ENCODE measurements around the gene SYT9. TPM values are rescaled to one million over a fixed set of nuclear protein-coding genes. Genes with fewer than 3 reads are reported as not detected.

The SYT9 gene
- total and polyA plus RNA-seq, 10 of the 15 experiments (the other 5 are each of a cell fraction or from before 2014, with no cell fraction given), result 0.03 TPM; not detected in 9

DNA sequence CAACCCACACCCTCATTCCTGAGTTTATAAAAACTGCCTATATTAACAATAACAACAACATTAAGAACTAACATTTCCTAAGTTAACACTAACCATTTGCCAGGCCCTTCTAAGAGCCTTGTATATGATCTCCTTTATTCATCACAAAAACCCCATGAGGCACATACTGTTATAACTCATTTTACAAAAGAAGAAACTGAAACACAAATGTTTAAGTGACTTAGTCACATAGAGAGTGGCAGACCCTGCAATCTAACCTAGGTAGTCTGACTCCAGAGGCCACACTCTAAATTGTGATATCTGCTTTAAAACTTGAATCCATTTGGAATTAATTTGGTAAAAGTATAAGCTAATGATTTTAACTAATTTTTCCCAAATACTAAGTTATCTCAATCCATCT is 116.1 kb downstream of the SYT9 start:
- CTCF ChIA-PET, result interaction anchor here (1.8 kb wide), 1 partner anchor 15 kb away, joined by 5 read pairs; no protein-coding TSS in a partner anchor

More for the DNA sequence above, 116.1 kb downstream of the SYT9 start:
- H3K9me3 ChIP-seq (replicated peaks; ENCODE audit: control insufficient read depth, insufficient read depth, low read length), result no peaks in the 10 kb centered on the region
- TF ChIP-seq, protein P1, sequence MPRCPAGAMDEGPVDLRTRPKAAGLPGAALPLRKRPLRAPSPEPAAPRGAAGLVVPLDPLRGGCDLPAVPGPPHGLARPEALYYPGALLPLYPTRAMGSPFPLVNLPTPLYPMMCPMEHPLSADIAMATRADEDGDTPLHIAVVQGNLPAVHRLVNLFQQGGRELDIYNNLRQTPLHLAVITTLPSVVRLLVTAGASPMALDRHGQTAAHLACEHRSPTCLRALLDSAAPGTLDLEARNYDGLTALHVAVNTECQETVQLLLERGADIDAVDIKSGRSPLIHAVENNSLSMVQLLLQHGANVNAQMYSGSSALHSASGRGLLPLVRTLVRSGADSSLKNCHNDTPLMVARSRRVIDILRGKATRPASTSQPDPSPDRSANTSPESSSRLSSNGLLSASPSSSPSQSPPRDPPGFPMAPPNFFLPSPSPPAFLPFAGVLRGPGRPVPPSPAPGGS (IDR thresholded peaks at IDR 0.05; ENCODE audit: borderline replicate concordance, insufficient read depth, low read depth, low read length, poor library complexity, severe bottlenecking), result no peak
- TF ChIP-seq STAT3 (IDR thresholded peaks at IDR 0.05; ENCODE audit: low read depth, low read length) (no peak), SREBF2 (IDR thresholded peaks at IDR 0.05; ENCODE audit: low read length) (no peak), IKZF2 (IDR thresholded peaks at IDR 0.05) (no peak), FOXM1 (IDR thresholded peaks at IDR 0.05; ENCODE audit: low read depth, low read length) (no peak), STAT1 (conservative IDR thresholded peaks at IDR 0.05) (no peak), SIX5 (IDR thresholded peaks at IDR 0.05; ENCODE audit: low read depth, low read length, severe bottlenecking) (no peak), NFYB (IDR thresholded peaks at IDR 0.05; ENCODE audit: insufficient read depth, low read depth, low read length) (no peak), BMI1 (IDR thresholded peaks at IDR 0.05; ENCODE audit: borderline replicate concordance) (no peak), ETV6 (conservative IDR thresholded peaks at IDR 0.05 in 1 of 2, IDR thresholded peaks at IDR 0.05 in 1 of 2; ENCODE audit: borderline replicate concordance in 1 of 2, low read depth in 1 of 2) (no peak), EED (IDR thresholded peaks at IDR 0.05; ENCODE audit: low read depth) (no peak), ZBTB11 (CRISPR knock-in tag; IDR thresholded peaks at IDR 0.05) (no peak), CHD1 (IDR thresholded peaks at IDR 0.05; ENCODE audit: low read depth, low read length) (no peak), SMAD5 (IDR thresholded peaks at IDR 0.05; ENCODE audit: low read depth) (no peak)
- TF ChIP-seq, protein P2, sequence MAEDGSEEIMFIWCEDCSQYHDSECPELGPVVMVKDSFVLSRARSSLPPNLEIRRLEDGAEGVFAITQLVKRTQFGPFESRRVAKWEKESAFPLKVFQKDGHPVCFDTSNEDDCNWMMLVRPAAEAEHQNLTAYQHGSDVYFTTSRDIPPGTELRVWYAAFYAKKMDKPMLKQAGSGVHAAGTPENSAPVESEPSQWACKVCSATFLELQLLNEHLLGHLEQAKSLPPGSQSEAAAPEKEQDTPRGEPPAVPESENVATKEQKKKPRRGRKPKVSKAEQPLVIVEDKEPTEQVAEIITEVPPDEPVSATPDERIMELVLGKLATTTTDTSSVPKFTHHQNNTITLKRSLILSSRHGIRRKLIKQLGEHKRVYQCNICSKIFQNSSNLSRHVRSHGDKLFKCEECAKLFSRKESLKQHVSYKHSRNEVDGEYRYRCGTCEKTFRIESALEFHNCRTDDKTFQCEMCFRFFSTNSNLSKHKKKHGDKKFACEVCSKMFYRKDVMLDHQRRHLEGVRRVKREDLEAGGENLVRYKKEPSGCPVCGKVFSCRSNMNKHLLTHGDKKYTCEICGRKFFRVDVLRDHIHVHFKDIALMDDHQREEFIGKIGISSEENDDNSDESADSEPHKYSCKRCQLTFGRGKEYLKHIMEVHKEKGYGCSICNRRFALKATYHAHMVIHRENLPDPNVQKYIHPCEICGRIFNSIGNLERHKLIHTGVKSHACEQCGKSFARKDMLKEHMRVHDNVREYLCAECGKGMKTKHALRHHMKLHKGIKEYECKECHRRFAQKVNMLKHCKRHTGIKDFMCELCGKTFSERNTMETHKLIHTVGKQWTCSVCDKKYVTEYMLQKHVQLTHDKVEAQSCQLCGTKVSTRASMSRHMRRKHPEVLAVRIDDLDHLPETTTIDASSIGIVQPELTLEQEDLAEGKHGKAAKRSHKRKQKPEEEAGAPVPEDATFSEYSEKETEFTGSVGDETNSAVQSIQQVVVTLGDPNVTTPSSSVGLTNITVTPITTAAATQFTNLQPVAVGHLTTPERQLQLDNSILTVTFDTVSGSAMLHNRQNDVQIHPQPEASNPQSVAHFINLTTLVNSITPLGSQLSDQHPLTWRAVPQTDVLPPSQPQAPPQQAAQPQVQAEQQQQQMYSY (CRISPR knock-in tag; IDR thresholded peaks at IDR 0.05), result no peak
- H3K27ac ChIP-seq (ENCODE audit: control insufficient read depth, insufficient read depth), result no peak overlapping the region
- BruUV-seq (replicated peaks), result no TSS peak
- FAIRE-seq (no peak), ATAC-seq (peak; percentile 67), DNase-seq (ENCODE audit: low read depth, low spot score) (no peak)
- no peaks in the 10 kb centered on the region for H3K79me2 ChIP-seq (ENCODE audit: control insufficient read depth, insufficient read depth, low read length)
- no peak overlapping the region for H3K9ac ChIP-seq (ENCODE audit: control insufficient read depth, insufficient read depth, low read length)
- ChIA-PET RAD21 (ENCODE audit: unreplicated experiment) (no interaction called here), POLR2A (no interaction called here), SMC1A (ENCODE audit: uncharacterized antibody, unreplicated experiment) (interaction anchor here (1.0 to 1.9 kb wide), 2 partner anchors 14 to 73 kb away, joined by 3 to 4 read pairs; no protein-coding TSS in a partner anchor)
- H3K27me3 ChIP-seq (replicated peaks in 1 of 2; ENCODE audit: control insufficient read depth in 2 of 2, insufficient read depth in 2 of 2, low read length in 1 of 2), result no peaks in the 10 kb centered on the region; a peak in 1 of 4 replicates
- H2AFZ ChIP-seq (ENCODE audit: control insufficient read depth, low read depth, low read length), result no peak overlapping the region
- intact Hi-C loops (cut with micrococcal nuclease; ENCODE audit: unreplicated experiment) (no loop called here), in situ Hi-C loops (cut with MboI) (no loop called here)
- H3K4me3 ChIP-seq, result no peak overlapping the region
- no peaks in the 10 kb centered on the region; the same call in 1 of the 2 replicates for H4K20me1 ChIP-seq (ENCODE audit: control insufficient read depth, insufficient read depth)
- H3K36me3 ChIP-seq (ENCODE audit: control insufficient read depth in 2 of 2, insufficient read depth in 2 of 2, low read length in 1 of 2), result no peaks in the 10 kb centered on the region
- H3K4me2 ChIP-seq (ENCODE audit: control insufficient read depth, insufficient read depth), result no peak overlapping the region
- H3K4me1 ChIP-seq (ENCODE audit: control insufficient read depth, insufficient read depth, low read length), result no peaks in the 10 kb centered on the region

All from GM12878 (cell line).